ENCODE results near the gene OSR1.

The OSR1 gene

GRCh38 chr2:19336781-19337180 lies 21.6 kb downstream of the OSR1 start:
- Histone ChIP-seq H3K27me3 (ENCODE audit: control insufficient read depth in 1 of 2, insufficient read depth in 2 of 2, low read length in 2 of 2) (no peaks in the 10 kb centered on the region), H3K4me3 (ENCODE audit: low read length in 2 of 2) (no peak overlapping the region), H3K4me1 (ENCODE audit: control insufficient read depth, insufficient read depth, low read length) (no peaks in the 10 kb centered on the region), H3K36me3 (ENCODE audit: control insufficient read depth in 2 of 2, insufficient read depth in 2 of 2, low read length in 2 of 2) (peaks cover 6 to 8% of the 10 kb centered on the region in 2 donors), H3K9me3 (ENCODE audit: control insufficient read depth in 2 of 2, low read length in 2 of 2) (no peaks in the 10 kb centered on the region), H3K9ac (ENCODE audit: low read length in 2 of 2) (no peak overlapping the region), H3K27ac (ENCODE audit: low read length) (no peak overlapping the region)

GRCh38 chr2:19332503-19332902 lies 25.9 kb downstream of the OSR1 start:
- Histone ChIP-seq H3K9ac (ENCODE audit: low read length in 2 of 2) (no peak overlapping the region), H3K27ac (ENCODE audit: low read length) (no peak overlapping the region), H3K27me3 (ENCODE audit: control insufficient read depth in 1 of 2, insufficient read depth in 2 of 2, low read length in 2 of 2) (no peaks in the 10 kb centered on the region), H3K4me3 (ENCODE audit: low read length in 2 of 2) (no peak overlapping the region), H3K9me3 (ENCODE audit: control insufficient read depth in 2 of 2, low read length in 2 of 2) (no peaks in the 10 kb centered on the region), H3K36me3 (ENCODE audit: control insufficient read depth in 2 of 2, insufficient read depth in 2 of 2, low read length in 2 of 2) (no peaks in the 10 kb centered on the region), H3K4me1 (ENCODE audit: control insufficient read depth, insufficient read depth, low read length) (no peaks in the 10 kb centered on the region)

- no peaks in the 10 kb centered on the region for H3K9me3 ChIP-seq (ENCODE audit: control insufficient read depth in 2 of 2, low read length in 2 of 2)
- H3K9ac ChIP-seq (ENCODE audit: low read length in 2 of 2) = no peak overlapping the region
- no peaks in the 10 kb centered on the region for H3K27me3 ChIP-seq (ENCODE audit: control insufficient read depth in 1 of 2, insufficient read depth in 2 of 2, low read length in 2 of 2)
- H3K4me1 ChIP-seq (ENCODE audit: control insufficient read depth, insufficient read depth, low read length) = no peaks in the 10 kb centered on the region
- no peaks in the 10 kb centered on the region for H3K36me3 ChIP-seq (ENCODE audit: control insufficient read depth in 2 of 2, insufficient read depth in 2 of 2, low read length in 2 of 2)
- H3K4me3 ChIP-seq (ENCODE audit: low read length in 2 of 2) = no peak overlapping the region
- no peak overlapping the region for H3K27ac ChIP-seq (ENCODE audit: low read length)
Observed at GRCh38 chr2:19331450-19331849, 27.0 kb downstream of the OSR1 start.

GRCh38 chr2:19330436-19330835 lies 28.0 kb downstream of the OSR1 start:
- H3K9me3 ChIP-seq (ENCODE audit: control insufficient read depth in 2 of 2, low read length in 2 of 2) = no peaks in the 10 kb centered on the region
- no peak overlapping the region for H3K9ac ChIP-seq (ENCODE audit: low read length in 2 of 2)
- no peak overlapping the region for H3K27ac ChIP-seq (ENCODE audit: low read length)
- H3K27me3 ChIP-seq (ENCODE audit: control insufficient read depth in 1 of 2, insufficient read depth in 2 of 2, low read length in 2 of 2) = no peaks in the 10 kb centered on the region
- no peaks in the 10 kb centered on the region for H3K36me3 ChIP-seq (ENCODE audit: control insufficient read depth in 2 of 2, insufficient read depth in 2 of 2, low read length in 2 of 2)
- H3K4me3 ChIP-seq (ENCODE audit: low read length in 2 of 2) = no peak overlapping the region
- no peaks in the 10 kb centered on the region for H3K4me1 ChIP-seq (ENCODE audit: control insufficient read depth, insufficient read depth, low read length)

- no peaks in the 10 kb centered on the region for H3K4me1 ChIP-seq (ENCODE audit: control insufficient read depth, insufficient read depth, low read length)
- no peaks in the 10 kb centered on the region for H3K27me3 ChIP-seq (ENCODE audit: control insufficient read depth in 1 of 2, insufficient read depth in 2 of 2, low read length in 2 of 2)
- no peaks in the 10 kb centered on the region for H3K9me3 ChIP-seq (ENCODE audit: control insufficient read depth in 2 of 2, low read length in 2 of 2)
- no peaks in the 10 kb centered on the region for H3K36me3 ChIP-seq (ENCODE audit: control insufficient read depth in 2 of 2, insufficient read depth in 2 of 2, low read length in 2 of 2)
- H3K9ac ChIP-seq (ENCODE audit: low read length in 2 of 2) = no peak overlapping the region
- H3K4me3 ChIP-seq (ENCODE audit: low read length in 2 of 2) = no peak overlapping the region
- no peak overlapping the region for H3K27ac ChIP-seq (ENCODE audit: low read length)
Observed at GRCh38 chr2:19329445-19329844, 29.0 kb downstream of the OSR1 start.

GRCh38 chr2:19327496-19327895 lies 30.9 kb downstream of the OSR1 start:
- no peaks in the 10 kb centered on the region for H3K9me3 ChIP-seq (ENCODE audit: control insufficient read depth in 2 of 2, low read length in 2 of 2)
- no peak overlapping the region for H3K4me3 ChIP-seq (ENCODE audit: low read length in 2 of 2)
- H3K27ac ChIP-seq (ENCODE audit: low read length) = no peak overlapping the region
- H3K9ac ChIP-seq (ENCODE audit: low read length in 2 of 2) = no peak overlapping the region
- H3K36me3 ChIP-seq (ENCODE audit: control insufficient read depth in 2 of 2, insufficient read depth in 2 of 2, low read length in 2 of 2) = no peaks in the 10 kb centered on the region
- H3K4me1 ChIP-seq (ENCODE audit: control insufficient read depth, insufficient read depth, low read length) = no peaks in the 10 kb centered on the region
- no peaks in the 10 kb centered on the region for H3K27me3 ChIP-seq (ENCODE audit: control insufficient read depth in 1 of 2, insufficient read depth in 2 of 2, low read length in 2 of 2)

- H3K4me3 ChIP-seq (ENCODE audit: low read length in 2 of 2) = no peak overlapping the region
- H3K9ac ChIP-seq (ENCODE audit: low read length in 2 of 2) = no peak overlapping the region
- H3K27ac ChIP-seq (ENCODE audit: low read length) = no peak overlapping the region
- H3K36me3 ChIP-seq (ENCODE audit: control insufficient read depth in 2 of 2, insufficient read depth in 2 of 2, low read length in 2 of 2) = no peaks in the 10 kb centered on the region
- H3K9me3 ChIP-seq (ENCODE audit: control insufficient read depth in 2 of 2, low read length in 2 of 2) = peaks cover 0 to 4% of the 10 kb centered on the region in 2 donors
- no peaks in the 10 kb centered on the region for H3K4me1 ChIP-seq (ENCODE audit: control insufficient read depth, insufficient read depth, low read length)
- H3K27me3 ChIP-seq (ENCODE audit: control insufficient read depth in 1 of 2, insufficient read depth in 2 of 2, low read length in 2 of 2) = no peaks in the 10 kb centered on the region
Observed at GRCh38 chr2:19321946-19322345, 36.5 kb downstream of the OSR1 start.

GRCh38 chr2:19320813-19321212 lies 37.6 kb downstream of the OSR1 start:
- Histone ChIP-seq H3K4me1 (ENCODE audit: control insufficient read depth, insufficient read depth, low read length) (no peaks in the 10 kb centered on the region), H3K36me3 (ENCODE audit: control insufficient read depth in 2 of 2, insufficient read depth in 2 of 2, low read length in 2 of 2) (no peaks in the 10 kb centered on the region), H3K27ac (ENCODE audit: low read length) (no peak overlapping the region), H3K9ac (ENCODE audit: low read length in 2 of 2) (no peak overlapping the region), H3K27me3 (ENCODE audit: control insufficient read depth in 1 of 2, insufficient read depth in 2 of 2, low read length in 2 of 2) (no peaks in the 10 kb centered on the region), H3K9me3 (ENCODE audit: control insufficient read depth in 2 of 2, low read length in 2 of 2) (peaks cover 0 to 4% of the 10 kb centered on the region in 2 donors), H3K4me3 (ENCODE audit: low read length in 2 of 2) (no peak overlapping the region)

GRCh38 chr2:19319698-19320097 lies 38.7 kb downstream of the OSR1 start:
- Histone ChIP-seq H3K9me3 (ENCODE audit: control insufficient read depth in 2 of 2, low read length in 2 of 2) (peaks cover 0 to 4% of the 10 kb centered on the region in 2 donors), H3K27ac (ENCODE audit: low read length) (no peak overlapping the region), H3K9ac (ENCODE audit: low read length in 2 of 2) (no peak overlapping the region), H3K4me1 (ENCODE audit: control insufficient read depth, insufficient read depth, low read length) (no peaks in the 10 kb centered on the region), H3K36me3 (ENCODE audit: control insufficient read depth in 2 of 2, insufficient read depth in 2 of 2, low read length in 2 of 2) (no peaks in the 10 kb centered on the region), H3K4me3 (ENCODE audit: low read length in 2 of 2) (no peak overlapping the region), H3K27me3 (ENCODE audit: control insufficient read depth in 1 of 2, insufficient read depth in 2 of 2, low read length in 2 of 2) (no peaks in the 10 kb centered on the region)

GRCh38 chr2:19319064-19319463 lies 39.4 kb downstream of the OSR1 start:
- Histone ChIP-seq H3K27ac (ENCODE audit: low read length) (no peak overlapping the region), H3K9me3 (ENCODE audit: control insufficient read depth in 2 of 2, low read length in 2 of 2) (peaks cover 0 to 4% of the 10 kb centered on the region in 2 donors), H3K9ac (ENCODE audit: low read length in 2 of 2) (no peak overlapping the region), H3K4me1 (ENCODE audit: control insufficient read depth, insufficient read depth, low read length) (no peaks in the 10 kb centered on the region), H3K27me3 (ENCODE audit: control insufficient read depth in 1 of 2, insufficient read depth in 2 of 2, low read length in 2 of 2) (no peaks in the 10 kb centered on the region), H3K36me3 (ENCODE audit: control insufficient read depth in 2 of 2, insufficient read depth in 2 of 2, low read length in 2 of 2) (no peaks in the 10 kb centered on the region), H3K4me3 (ENCODE audit: low read length in 2 of 2) (no peak overlapping the region)

GRCh38 chr2:19313553-19313952 lies 44.9 kb downstream of the OSR1 start:
- Histone ChIP-seq H3K36me3 (ENCODE audit: control insufficient read depth in 2 of 2, insufficient read depth in 2 of 2, low read length in 2 of 2) (peaks cover 0 to 2% of the 10 kb centered on the region in 2 donors), H3K9ac (ENCODE audit: low read length in 2 of 2) (no peak overlapping the region), H3K4me3 (ENCODE audit: low read length in 2 of 2) (no peak overlapping the region), H3K27ac (ENCODE audit: low read length) (no peak overlapping the region), H3K9me3 (ENCODE audit: control insufficient read depth in 2 of 2, low read length in 2 of 2) (no peaks in the 10 kb centered on the region), H3K27me3 (ENCODE audit: control insufficient read depth in 1 of 2, insufficient read depth in 2 of 2, low read length in 2 of 2) (no peaks in the 10 kb centered on the region), H3K4me1 (ENCODE audit: control insufficient read depth, insufficient read depth, low read length) (no peaks in the 10 kb centered on the region)
